HEK293 (cell line): Measurements from ENCODE around the gene NCOA7.

Source experiments
- CTCF ChIA-PET: fragments of 350-600 bp; formaldehyde crosslinking; extraction: SDS; loops from one replicate; lab custom pipeline; 2021; ENCODE audit warnings: antibody characterized with exemption; lab: Yijun Ruan, JAX
- POLR2A ChIA-PET: fragments of 300-600 bp; formaldehyde crosslinking; extraction: SDS; loops from one replicate; lab custom pipeline; 2020; ENCODE audit warnings: antibody characterized with exemption, inconsistent platforms; lab: Yijun Ruan, JAX
- H3K27ac ChIP-seq: fragments of 200-500 bp; sonication (Bioruptor generic); 2 replicates; pipeline ENCODE4 v1.5.1; 2014; ENCODE audit warnings: low read depth, low read length, control low read depth, inconsistent platforms; ENCODE audit errors: extremely low read depth
- H3K36me3 ChIP-seq, 2 experiments: fragments of 200-500 bp in 1 of 2; sonication (Bioruptor generic) in 1 of 2; 1 replicate in 1 of 2; 2 replicates in 1 of 2; pipeline ENCODE4 v1.5.1; 2014 to 2017; ENCODE audit warnings: inconsistent platforms in 2 of 2, low read length in 2 of 2; ENCODE audit not compliant: control insufficient read depth in 2 of 2, insufficient read depth in 1 of 2
- H3K4me1 ChIP-seq: fragments of 200-500 bp; sonication (Bioruptor generic); 2 replicates; pipeline ENCODE4 v1.5.1; 2014; ENCODE audit warnings: mild to moderate bottlenecking, low read length, inconsistent platforms; ENCODE audit not compliant: control insufficient read depth, insufficient read depth
- H3K4me3 ChIP-seq: 2 replicates; pipeline ENCODE4 v1.5.1; 2011; ENCODE audit warnings: low read depth, mild to moderate bottlenecking, control low read depth, low read length, moderate library complexity
- H3K9me3 ChIP-seq: fragments of 200-500 bp; sonication (Bioruptor generic); 2 replicates; pipeline ENCODE4 v1.5.1; 2014; ENCODE audit warnings: low read depth, low read length, inconsistent platforms; ENCODE audit not compliant: control insufficient read depth, insufficient read depth
- INSM2 ChIP-seq: fragments of 450-650 bp; formaldehyde crosslinking; IDR thresholded peaks from 2 replicates; pipeline ENCODE4 v1.5.1; 2016; ENCODE audit warnings: missing biosample characterization, missing genetic modification characterization
- PRDM10 ChIP-seq: fragments of 450-650 bp; formaldehyde crosslinking; IDR thresholded peaks from 2 replicates; pipeline ENCODE4 v1.5.1; 2016; ENCODE audit warnings: missing biosample characterization, missing genetic modification characterization
- SALL2 ChIP-seq: fragments of 450-650 bp; formaldehyde crosslinking; IDR thresholded peaks from 2 replicates; pipeline ENCODE4 v1.5.0; 2017; ENCODE audit warnings: missing biosample characterization, mild to moderate bottlenecking, missing genetic modification characterization, borderline replicate concordance
- SETDB1 ChIP-seq: IDR thresholded peaks from one replicate; pipeline ENCODE4 v1.6.1; 2017; ENCODE audit warnings: mild to moderate bottlenecking, low read length, moderate library complexity, mixed read lengths; ENCODE audit not compliant: insufficient read length
- ZBTB11 ChIP-seq: fragments of 450-650 bp; formaldehyde crosslinking; conservative IDR thresholded peaks from 2 replicates; pipeline ENCODE4 v1.5.1; 2016; ENCODE audit warnings: low read depth, missing biosample characterization, missing genetic modification characterization
- ZBTB7A ChIP-seq: fragments of 450-650 bp; formaldehyde crosslinking; IDR thresholded peaks from 2 replicates; pipeline ENCODE4 v1.5.1; 2016; ENCODE audit warnings: low read depth, missing biosample characterization, missing genetic modification characterization
- ZNF112 ChIP-seq: fragments of 450-650 bp; formaldehyde crosslinking; IDR thresholded peaks from 2 replicates; pipeline ENCODE4 v1.5.0; 2017; ENCODE audit warnings: missing biosample characterization, missing genetic modification characterization
- ZNF248 ChIP-seq: fragments of 450-650 bp; formaldehyde crosslinking; IDR thresholded peaks from 2 replicates; pipeline ENCODE4 v1.5.1; 2017; ENCODE audit warnings: missing biosample characterization, missing genetic modification characterization
- ZNF394 ChIP-seq: fragments of 450-650 bp; formaldehyde crosslinking; IDR thresholded peaks from 2 replicates; pipeline ENCODE4 v1.5.1; 2016; ENCODE audit warnings: missing biosample characterization, missing genetic modification characterization, mild to moderate bottlenecking, moderate library complexity, borderline replicate concordance
- ZNF473 ChIP-seq: fragments of 450-650 bp; formaldehyde crosslinking; IDR thresholded peaks from 2 replicates; pipeline ENCODE4 v1.5.1; 2017; ENCODE audit warnings: missing biosample characterization, missing genetic modification characterization
- ZNF488 ChIP-seq: fragments of 450-650 bp; formaldehyde crosslinking; IDR thresholded peaks from 2 replicates; pipeline ENCODE4 v1.5.1; 2016; ENCODE audit warnings: missing biosample characterization, missing genetic modification characterization
- ZNF544 ChIP-seq: fragments of 450-650 bp; formaldehyde crosslinking; IDR thresholded peaks from 2 replicates; pipeline ENCODE4 v1.5.0; 2017; ENCODE audit warnings: missing biosample characterization, missing genetic modification characterization
- ZNF596 ChIP-seq: fragments of 450-650 bp; IDR thresholded peaks from 2 replicates; pipeline ENCODE4 v1.5.0; 2018; ENCODE audit warnings: missing biosample characterization, mild to moderate bottlenecking, missing genetic modification characterization, moderate library complexity
- ZNF600 ChIP-seq: fragments of 450-650 bp; formaldehyde crosslinking; IDR thresholded peaks from 2 replicates; pipeline ENCODE4 v1.5.1; 2016; ENCODE audit warnings: missing biosample characterization, missing genetic modification characterization
- ZNF610 ChIP-seq: fragments of 450-650 bp; formaldehyde crosslinking; IDR thresholded peaks from 2 replicates; pipeline ENCODE4 v1.5.1; 2016; ENCODE audit warnings: missing biosample characterization, missing genetic modification characterization, borderline replicate concordance
- ZNF624 ChIP-seq: fragments of 450-650 bp; formaldehyde crosslinking; IDR thresholded peaks from 2 replicates; pipeline ENCODE4 v1.5.1; 2017; ENCODE audit warnings: missing biosample characterization, missing genetic modification characterization
- ZNF660 ChIP-seq: fragments of 450-650 bp; IDR thresholded peaks from 2 replicates; pipeline ENCODE4 v1.5.1; 2018; ENCODE audit warnings: missing biosample characterization, mild to moderate bottlenecking, missing genetic modification characterization
- ZNF692 ChIP-seq: fragments of 450-650 bp; formaldehyde crosslinking; IDR thresholded peaks from 2 replicates; pipeline ENCODE4 v1.5.1; 2016; ENCODE audit warnings: missing biosample characterization, missing genetic modification characterization

NCOA7 gene

GRCh38 chr6:125888989-125889656 is 98.4 kb downstream of the NCOA7 start:
- CTCF ChIA-PET: interaction anchor here (0.5 to 5.6 kb wide), 22 partner anchors 8 to 737 kb away, joined by 3 to 49 read pairs (median 4); partner anchors contain the start of gene HINT3
- H3K9me3 ChIP-seq: no peaks in the 10 kb centered on the region
- no peak overlapping the region for H3K27ac ChIP-seq
- POLR2A ChIA-PET: no interaction called here
- H3K4me3 ChIP-seq: no peak overlapping the region
- no peak for TF ChIP-seq ZNF473 (tag by site-specific recombination)
- no peak for TF ChIP-seq SALL2 (tag by site-specific recombination)
- TF ChIP-seq ZNF248 (tag by site-specific recombination): no peak
- no peak for TF ChIP-seq ZNF610 (tag by site-specific recombination)
- no peak for TF ChIP-seq ZNF394 (tag by site-specific recombination)
- TF ChIP-seq ZBTB7A (tag by site-specific recombination): no peak
- no peak for TF ChIP-seq INSM2 (tag by site-specific recombination)
- no peak for TF ChIP-seq ZNF112 (tag by site-specific recombination)
- no peak for TF ChIP-seq SETDB1
- no peak for TF ChIP-seq ZNF544 (tag by site-specific recombination)
- no peak for TF ChIP-seq ZBTB11
- TF ChIP-seq ZNF692 (tag by site-specific recombination): no peak
- no peak for TF ChIP-seq ZNF488 (tag by site-specific recombination)
- no peak for TF ChIP-seq PRDM10 (tag by site-specific recombination)
- no peak for TF ChIP-seq ZNF600 (tag by site-specific recombination)
- no peak for TF ChIP-seq ZNF660
- no peak for TF ChIP-seq ZNF624 (tag by site-specific recombination)
- TF ChIP-seq ZNF596: no peak
- H3K4me1 ChIP-seq: 0 out of 2 replicates have a peak, but pooled peaks cover 4% of the 10 kb centered on the region
- H3K36me3 ChIP-seq: peaks cover 0 to 25% of the 10 kb centered on the region in 2 experiments; a peak in 1 of 3 replicates
